Skin epidermis (tissue), 12 donors: ENCODE results near the gene TM6SF1.
"Not testable (repeated sequence)": the region's sequence is repeated elsewhere in the genome, so short reads cannot be mapped to it uniquely, and the experiment has no call there.

Experiments used
- H3K27ac ChIP-seq, 21 experiments: fragments of 200-600 bp; sonication (generic) in 11 of 21; one replicate each; pipeline ENCODE4 v1.5.0; 2020; ENCODE audit warnings: mild to moderate bottlenecking in 3 of 21, inconsistent platforms in 2 of 21, moderate library complexity in 2 of 21
- H3K4me3 ChIP-seq, 7 experiments: fragments of 200-600 bp; sonication (generic) in 2 of 7; one replicate each; pipeline ENCODE4 v1.5.0; 2020; ENCODE audit warnings: inconsistent platforms in 2 of 7, mild to moderate bottlenecking in 2 of 7, moderate library complexity in 1 of 7

TM6SF1 gene

DNA sequence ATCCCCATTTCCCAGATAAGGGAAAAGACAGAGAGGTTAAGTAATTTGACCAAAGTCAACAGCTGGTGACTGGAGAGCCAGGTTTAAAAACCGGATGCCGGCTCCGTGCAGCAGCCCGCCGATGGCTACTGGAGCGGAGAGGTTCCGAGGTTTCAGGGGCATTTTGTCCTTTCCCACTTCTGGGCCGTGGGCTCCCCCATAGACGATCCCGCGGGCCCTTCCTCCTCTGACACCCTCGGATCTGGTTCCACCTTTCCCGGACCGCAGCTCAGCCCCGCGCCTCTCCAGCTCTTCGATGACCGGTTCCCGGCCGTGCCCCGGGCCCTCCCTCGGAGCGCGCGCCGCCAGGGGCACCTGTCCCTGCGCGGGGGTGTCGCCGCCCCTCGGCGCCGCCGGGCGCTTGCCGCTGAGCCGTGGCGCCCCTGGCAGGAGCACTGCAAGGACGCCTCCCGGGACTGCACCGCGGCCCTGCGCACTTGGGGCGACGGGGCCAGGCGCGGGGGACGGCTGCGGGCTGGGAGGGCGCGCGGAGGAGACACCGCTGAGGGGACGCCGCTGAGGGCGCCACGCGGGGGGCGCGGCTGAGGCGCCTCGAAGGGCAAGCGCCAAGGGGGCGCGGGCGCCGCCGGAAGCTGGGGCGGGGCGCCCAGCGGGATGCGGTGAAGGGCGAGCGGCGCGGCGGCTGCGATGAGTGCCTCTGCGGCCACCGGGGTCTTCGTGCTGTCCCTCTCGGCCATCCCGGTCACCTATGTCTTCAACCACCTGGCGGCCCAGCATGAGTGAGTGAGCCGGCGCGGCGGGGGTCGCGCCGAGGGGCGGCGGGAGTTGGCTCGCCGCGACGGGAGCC lies at the start of gene TM6SF1:
TM6SF1 (plus strand) TSS at position 652 of the 847 bp plus-strand sequence; CDS start at position 688, 36 bp downstream.
- H3K4me3 ChIP-seq, result peak within 1 kb of the TSS; percentile 30 to 56 (median 40)
- peak within 1 kb of the TSS in 19 of 21 experiments; percentile 28 to 87 (median 69) for H3K27ac ChIP-seq

- H3K27ac ChIP-seq, result no peak overlapping the region
- no peak overlapping the region for H3K4me3 ChIP-seq
These were observed 49.6 kb upstream of the TM6SF1 start for GRCh38 chr15:83057696-83058376.

DNA sequence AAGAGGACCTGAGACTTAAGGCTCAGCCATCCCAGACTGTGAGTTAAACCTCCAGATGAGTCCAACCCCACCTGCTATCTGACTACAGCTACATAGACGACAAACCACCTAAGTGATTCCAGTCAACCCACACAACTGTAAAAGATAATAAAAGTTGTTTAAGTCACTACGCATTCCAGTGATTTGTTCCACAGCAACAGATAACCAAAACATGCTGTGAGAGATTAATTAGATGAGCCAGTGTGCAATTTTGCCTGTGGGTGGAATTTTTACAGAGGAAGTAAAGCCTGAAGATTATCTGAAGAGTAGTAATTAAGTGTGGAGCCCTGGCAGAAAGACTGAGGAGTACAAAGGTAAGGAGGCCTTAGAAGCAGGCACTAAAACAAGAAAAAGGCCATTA lies 45.8 kb upstream of the TM6SF1 start:
- Histone ChIP-seq H3K27ac (peak overlapping the region in 2 of 21 experiments; percentile 3 to 28), H3K4me3 (no peak overlapping the region)

GRCh38 chr15:83062768-83063180 lies 44.7 kb upstream of the TM6SF1 start:
- Histone ChIP-seq H3K27ac (peak overlapping the region in 2 of 21 experiments; percentile 37 to 38), H3K4me3 (no peak overlapping the region)

- no peak overlapping the region for H3K4me3 ChIP-seq
- H3K27ac ChIP-seq, result peak overlapping the region in 3 of 21 experiments; percentile 20 to 38 (median 37)
These were observed 43.9 kb upstream of the TM6SF1 start for GRCh38 chr15:83063551-83063950.

- peak overlapping the region in 3 of 21 experiments; percentile 3 to 94 (median 5) for H3K27ac ChIP-seq
- peak overlapping the region in 4 of 7 experiments; percentile 7 to 91 (median 80) for H3K4me3 ChIP-seq
These were observed 42.6 kb upstream of the TM6SF1 start for GRCh38 chr15:83064859-83065258.

DNA sequence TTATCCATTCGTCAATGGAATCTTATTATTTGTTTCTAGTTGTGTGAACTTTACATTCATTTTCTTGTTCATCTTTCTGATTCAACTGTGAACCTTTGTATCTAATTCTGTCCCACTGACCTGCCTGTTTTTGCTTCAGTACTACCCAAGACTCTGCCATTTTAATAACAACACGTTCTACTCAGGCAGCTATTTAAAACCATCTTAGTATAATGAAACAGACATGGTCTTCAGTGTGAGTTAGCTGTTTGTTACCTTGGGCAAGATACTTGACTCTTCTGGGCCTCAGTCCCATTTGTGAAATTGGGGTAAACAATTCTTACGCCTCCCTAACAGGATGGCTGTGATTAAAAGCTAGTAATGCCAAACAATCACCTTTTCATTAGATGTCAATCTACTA lies 42.0 kb upstream of the TM6SF1 start:
- peak overlapping the region in 4 of 21 experiments; percentile 94 to 98 (median 96) for H3K27ac ChIP-seq
- H3K4me3 ChIP-seq, result peak overlapping the region; percentile 71 to 98 (median 91)

- H3K27ac ChIP-seq, result peak overlapping the region; percentile 91 to 99 (median 96)
- H3K4me3 ChIP-seq, result peak overlapping the region; percentile 71 to 98 (median 91)
These were observed 41.3 kb upstream of the TM6SF1 start for GRCh38 chr15:83066034-83066733.

DNA sequence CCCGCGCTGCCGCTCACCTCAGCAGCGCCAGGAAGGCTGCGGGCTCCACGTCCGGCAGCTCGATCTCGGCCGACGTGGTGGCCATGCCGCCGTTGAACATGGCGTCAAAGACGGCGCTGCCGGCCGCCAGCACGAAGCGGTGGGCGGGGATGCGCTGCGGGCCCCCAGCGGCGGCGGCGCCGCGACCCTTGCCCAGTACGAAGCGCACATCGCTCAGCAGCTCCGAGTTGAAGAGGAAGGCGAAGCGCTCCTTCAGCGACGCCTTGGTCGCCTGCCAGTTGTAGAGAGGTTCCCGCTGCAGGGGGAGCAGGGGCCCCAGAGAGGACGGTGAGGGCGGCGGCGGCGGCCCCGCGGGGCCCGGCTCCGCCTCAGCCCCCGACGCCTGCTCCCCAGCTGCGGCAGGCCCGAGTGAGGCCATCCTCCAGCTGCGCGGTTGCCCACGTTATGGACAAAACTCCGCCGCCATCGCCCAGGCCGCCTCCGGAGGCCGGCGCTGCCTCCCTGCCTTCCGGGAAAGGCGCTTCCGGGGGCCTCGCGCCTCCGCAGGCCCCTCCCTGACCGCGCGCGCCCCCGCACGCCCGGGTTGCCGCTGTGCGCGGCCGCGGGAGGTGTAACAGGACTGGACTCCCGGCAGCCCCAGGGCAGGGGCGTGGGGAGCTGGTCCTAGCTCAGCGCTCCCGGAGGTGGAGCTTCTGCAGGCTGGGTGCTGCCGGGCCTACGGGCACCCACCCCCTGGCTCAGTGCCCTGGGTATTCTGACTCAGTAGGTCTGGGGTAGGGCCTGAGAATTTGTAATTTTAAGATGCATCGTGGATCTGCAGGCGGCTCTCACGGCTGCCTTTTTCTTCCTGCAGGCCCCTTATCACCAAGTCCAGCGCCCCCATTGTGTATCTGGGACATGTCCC lies 40.5 kb upstream of the TM6SF1 start, which contains the start of gene BTBD1:
BTBD1 (minus strand) TSS at position 519 of the 904 bp plus-strand sequence; CDS start at position 418, 101 bp downstream.
- Histone ChIP-seq H3K27ac (peak within 1 kb of the TSS; percentile 91 to 99 (median 96)), H3K4me3 (peak within 1 kb of the TSS; percentile 71 to 98 (median 91))

DNA sequence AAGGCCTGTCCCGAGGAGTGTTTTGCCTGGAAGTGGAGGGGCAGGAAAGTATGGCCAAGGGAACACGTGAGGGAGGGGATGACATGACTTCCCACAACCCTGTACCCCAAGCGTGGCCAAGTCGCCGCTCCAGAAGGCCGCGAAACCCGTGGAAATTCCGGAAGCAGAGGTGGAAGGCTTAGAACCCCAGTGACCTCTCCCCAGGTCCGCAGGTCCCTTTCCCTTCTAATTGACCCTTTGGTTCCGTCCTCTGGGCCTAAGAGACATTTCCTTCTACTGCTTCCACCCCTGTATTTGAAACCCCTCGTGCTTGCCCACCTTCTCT lies 39.8 kb upstream of the TM6SF1 start:
- Histone ChIP-seq H3K4me3 (peak overlapping the region; percentile 71 to 98 (median 91)), H3K27ac (peak overlapping the region in 20 of 21 experiments; percentile 91 to 99 (median 96))

- peak overlapping the region in 13 of 21 experiments; percentile 91 to 99 (median 97) for H3K27ac ChIP-seq
- H3K4me3 ChIP-seq, result no peak overlapping the region
These were observed 39.4 kb upstream of the TM6SF1 start for GRCh38 chr15:83068054-83068453.

- H3K27ac ChIP-seq, H3K4me3 ChIP-seq: not testable (repeated sequence)
These were observed 38.2 kb upstream of the TM6SF1 start for GRCh38 chr15:83069211-83069642.

DNA sequence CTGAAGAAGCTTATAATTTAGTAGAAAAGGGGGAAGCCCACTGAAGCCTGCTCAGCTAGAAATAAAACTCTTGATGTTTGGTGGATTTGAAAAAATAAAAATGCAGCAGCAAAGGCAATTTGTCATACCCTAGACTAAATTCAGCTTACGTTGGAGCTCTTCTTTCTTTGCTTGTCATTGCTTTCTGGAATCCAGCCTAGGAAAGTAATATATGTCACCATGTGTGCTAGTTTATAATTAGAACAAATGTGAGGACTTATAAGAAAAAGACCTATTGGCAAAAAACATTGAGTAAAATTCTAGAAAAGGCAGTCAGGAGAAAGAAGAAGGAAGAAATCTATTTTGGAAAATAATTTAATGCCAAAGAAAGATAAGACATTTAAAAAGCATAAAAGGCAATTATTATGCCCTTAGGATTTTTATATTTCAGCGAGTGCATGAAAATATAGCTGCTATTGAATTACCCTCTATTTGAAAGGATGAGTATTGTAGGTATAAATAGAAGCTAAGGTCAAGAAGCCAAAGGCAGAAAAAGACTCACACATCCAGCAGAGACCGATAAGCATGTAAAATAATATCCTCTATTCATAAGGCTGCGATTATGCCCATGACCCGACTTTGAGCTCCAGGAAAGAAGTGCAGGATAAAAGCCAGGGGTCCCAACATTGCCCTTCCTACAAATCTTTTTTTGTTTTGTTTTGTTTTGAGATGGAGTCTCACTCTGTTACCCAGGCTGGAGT lies 29.8 kb upstream of the TM6SF1 start:
- no peak overlapping the region for H3K27ac ChIP-seq

DNA sequence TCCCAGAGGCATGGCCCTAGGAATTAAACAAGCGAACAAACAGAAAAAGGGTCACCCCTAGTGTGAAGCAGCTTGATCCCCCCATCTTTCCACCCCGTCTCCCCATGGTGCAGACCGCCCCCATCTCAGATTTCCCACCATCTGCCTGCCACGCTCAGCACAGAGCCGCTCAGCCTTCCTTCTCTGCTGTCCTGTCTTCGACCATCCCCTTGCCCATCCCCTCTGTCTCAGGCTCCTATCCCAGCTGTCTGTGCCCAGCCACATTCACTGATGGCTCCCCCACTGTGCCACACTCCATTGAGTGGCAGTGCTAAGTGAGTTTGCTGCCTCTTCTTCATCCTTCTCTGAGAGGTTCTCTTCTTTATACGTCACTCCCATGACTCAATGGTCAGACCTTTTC lies 28.7 kb upstream of the TM6SF1 start:
- Histone ChIP-seq H3K27ac (no peak overlapping the region), H3K4me3 (no peak overlapping the region)

More for the DNA sequence above, 29.8 kb upstream of the TM6SF1 start:
- no peak overlapping the region for H3K4me3 ChIP-seq

- no peak overlapping the region for H3K27ac ChIP-seq
- no peak overlapping the region for H3K4me3 ChIP-seq
These were observed 26.0 kb upstream of the TM6SF1 start for GRCh38 chr15:83081256-83082014.

- no peak overlapping the region for H3K4me3 ChIP-seq
- H3K27ac ChIP-seq, result no peak overlapping the region
These were observed 24.6 kb upstream of the TM6SF1 start for GRCh38 chr15:83082730-83083386.

- not testable (repeated sequence) for H3K4me3 ChIP-seq, H3K27ac ChIP-seq
These were observed 22.0 kb upstream of the TM6SF1 start for GRCh38 chr15:83085461-83085860.
